ENCODE results near the gene WDR72. TPM values are rescaled to one million over a fixed set of nuclear protein-coding genes. Genes with fewer than 3 reads are reported as not detected.

The WDR72 gene
- total and polyA plus RNA-seq, 2 of the 13 experiments (the other 11 are each of a cell fraction or from before 2014, with no cell fraction given): 0.21 to 0.60 TPM

GRCh38 chr15:53520996-53521395 is 238.5 kb downstream of the WDR72 start (continued):
- no peak for TF ChIP-seq WIZ (CRISPR knock-in tag; IDR thresholded peaks at IDR 0.05)
- TF ChIP-seq ZFP90 (CRISPR knock-in tag; IDR thresholded peaks at IDR 0.05; ENCODE audit: borderline replicate concordance): no peak
- no peak for TF ChIP-seq KLF12 (CRISPR knock-in tag; IDR thresholded peaks at IDR 0.05; ENCODE audit: borderline replicate concordance)
- TF ChIP-seq ZNF784 (CRISPR knock-in tag; IDR thresholded peaks at IDR 0.05; ENCODE audit: borderline replicate concordance): no peak

- no peaks in the 10 kb centered on the region for H3K27me3 ChIP-seq (ENCODE audit: control insufficient read depth in 1 of 2, insufficient read depth in 2 of 2, low read length in 2 of 2)
- DNase-seq (ENCODE audit: low spot score) (no peak), ATAC-seq (no peak), FAIRE-seq (no peak)
- H3K79me2 ChIP-seq (ENCODE audit: insufficient read depth, low read length): no peaks in the 10 kb centered on the region
- WGBS (ENCODE audit: low lambda C conversion rate): 99% methylated on average over 3 of the region's 3 CpGs
- H3K27ac ChIP-seq (ENCODE audit: extremely low read length, insufficient read depth, low read length): no peak overlapping the region
- POLR2A ChIA-PET: no interaction called here
- no peak overlapping the region for H2AFZ ChIP-seq (ENCODE audit: low read length)
- H3K4me2 ChIP-seq (ENCODE audit: low read depth, low read length): no peak overlapping the region
- no TSS peak for BruUV-seq (replicated peaks)
- no peak overlapping the region for H3K9ac ChIP-seq (ENCODE audit: insufficient read depth, low read depth, low read length)
- no peaks in the 10 kb centered on the region for H3K9me3 ChIP-seq (ENCODE audit: low read length)
- no peak overlapping the region for H3K4me3 ChIP-seq (replicated peaks in 1 of 3; ENCODE audit: insufficient read depth in 1 of 3, low read depth in 2 of 3, low read length in 3 of 3)
- H3K4me1 ChIP-seq (ENCODE audit: insufficient read depth, low read length): peaks cover 27% of the 10 kb centered on the region
- H3K36me3 ChIP-seq (replicated peaks in 1 of 2; ENCODE audit: control insufficient read depth in 1 of 2, insufficient read depth in 2 of 2, low read length in 2 of 2): no peaks in the 10 kb centered on the region
- TF ChIP-seq NONO (IDR thresholded peaks at IDR 0.05) (no peak), NONO (CRISPR knock-in tag; conservative IDR thresholded peaks at IDR 0.05) (no peak), SOX6 (IDR thresholded peaks at IDR 0.05) (no peak), SOX6 (CRISPR knock-in tag; IDR thresholded peaks at IDR 0.05) (no peak), ZBTB37 (CRISPR knock-in tag; IDR thresholded peaks at IDR 0.05) (no peak), TBX2 (CRISPR knock-in tag; IDR thresholded peaks at IDR 0.05; ENCODE audit: borderline replicate concordance) (no peak), TFDP2 (CRISPR knock-in tag; IDR thresholded peaks at IDR 0.05) (no peak), BRCA1 (CRISPR knock-in tag; IDR thresholded peaks at IDR 0.05) (no peak), PAX8 (CRISPR knock-in tag; IDR thresholded peaks at IDR 0.05; ENCODE audit: borderline replicate concordance) (no peak), SMAD9 (CRISPR knock-in tag; IDR thresholded peaks at IDR 0.05) (no peak), ZNF883 (CRISPR knock-in tag; IDR thresholded peaks at IDR 0.05; ENCODE audit: not compliant biosample characterization) (no peak), HOXA3 (CRISPR knock-in tag; IDR thresholded peaks at IDR 0.05) (no peak), ZFAT (CRISPR knock-in tag; conservative IDR thresholded peaks at IDR 0.05) (no peak), ATF1 (CRISPR knock-in tag; IDR thresholded peaks at IDR 0.05) (no peak), DR1 (CRISPR knock-in tag; IDR thresholded peaks at IDR 0.05) (no peak), ATF6 (CRISPR knock-in tag; conservative IDR thresholded peaks at IDR 0.05) (no peak)
- CTCF ChIA-PET (ENCODE audit: low intra/inter-chr PET ratio, low total read pairs): no interaction called here
- intact Hi-C loops (cut with micrococcal nuclease; ENCODE audit: unreplicated experiment): no loop called here
- H4K20me1 ChIP-seq (ENCODE audit: insufficient read depth, low read length): no peaks in the 10 kb centered on the region
- in situ Hi-C loops (cut with HindIII; ENCODE audit: extremely low pct_ligation_motif_present, low pct_unique_long_range_greater_than_20kb): no loop called here
Observed at GRCh38 chr15:53513431-53513830, 246.0 kb downstream of the WDR72 start.

All from HepG2 (cell line).